ENCODE measurements around the gene HNRNPAB.

GRCh38 chr5:178199581-178200434, 4.5 kb upstream of the HNRNPAB start:
- TF ChIP-seq TAF1 (IDR thresholded peaks at IDR 0.05; ENCODE audit: borderline replicate concordance, low read depth, low read length) (no peak), POLR2AphosphoS5 (IDR thresholded peaks at IDR 0.05; ENCODE audit: low read depth, low read length) (no peak), POLR2A (IDR thresholded peaks at IDR 0.05; ENCODE audit: low read depth, low read length) (no peak)
